GM12878 (cell line): Measurements from ENCODE around the gene METRNL. TPM values are rescaled to one million over a fixed set of nuclear protein-coding genes. Genes with fewer than 3 reads are reported as not detected.
"Not testable (repeated sequence)": the region's sequence is repeated elsewhere in the genome, so short reads cannot be mapped to it uniquely, and the experiment has no call there.

Source experiments
- ATAC-seq: fragments of 200-7000 bp; cut with Tn5 transposase; 3 replicates; pipeline ENCODE4 v1.9.1; 2020; ENCODE audit warnings: mild to moderate bottlenecking, moderate library complexity
- BruUV-seq: library from RNA; stranded (reverse); fragments of 400-500 nt; replicated peaks from 2 replicates; lab custom pipeline; 2021; lab: Mats Ljungman, UMichigan
- CTCF ChIA-PET: fragments of 300-600 bp; sonication (Branson Sonifier 250); formaldehyde crosslinking; extraction: SDS; loops from one replicate; lab custom pipeline; 2021; ENCODE audit warnings: inconsistent platforms; lab: Yijun Ruan, JAX
- POLR2A ChIA-PET: fragments of 350-600 bp; formaldehyde crosslinking; extraction: SDS; loops from one replicate; lab custom pipeline; 2021; ENCODE audit warnings: inconsistent platforms; lab: Charles Lee
- RAD21 ChIA-PET: fragments of 300-600 bp; sonication (Branson Sonifier 250); formaldehyde crosslinking; loops from one replicate; lab custom pipeline; 2023; ENCODE audit warnings: antibody characterized with exemption; ENCODE audit not compliant: unreplicated experiment; lab: Charles Lee
- SMC1A ChIA-PET: fragments of 300-600 bp; sonication (Branson Sonifier 250); formaldehyde crosslinking; loops from one replicate; lab custom pipeline; 2023; ENCODE audit not compliant: unreplicated experiment, uncharacterized antibody; lab: Charles Lee
- DNase-seq: peaks from one replicate; pipeline ENCODE4 v3.0.0-alpha.2; 2011; ENCODE audit warnings: low read depth, low spot score
- FAIRE-seq: peaks from 3 replicates; lab custom pipeline; 2011; peaks lifted over from hg19 to GRCh38; lab: Jason Lieb, UNC
- H2AFZ ChIP-seq: 2 replicates; pipeline ENCODE4 v1.6.0; 2011; ENCODE audit warnings: low read depth, low read length, control low read depth; ENCODE audit not compliant: control insufficient read depth
- H3K27ac ChIP-seq: 2 replicates; pipeline ENCODE4 v1.5.1; 2011; ENCODE audit warnings: control low read depth; ENCODE audit not compliant: control insufficient read depth, insufficient read depth
- H3K27me3 ChIP-seq, 2 experiments: replicated peaks in 1 of 2; 2 replicates each; pipeline versions ENCODE4 v1.6.0 to v1.6.1; 2011; ENCODE audit warnings: low read length in 1 of 2; ENCODE audit not compliant: control insufficient read depth in 2 of 2, insufficient read depth in 2 of 2
- H3K36me3 ChIP-seq, 2 experiments: 2 replicates each; pipeline ENCODE4 v1.5.1; 2011; ENCODE audit warnings: low read length in 1 of 2; ENCODE audit not compliant: control insufficient read depth in 2 of 2, insufficient read depth in 2 of 2
- H3K4me1 ChIP-seq: 2 replicates; pipeline ENCODE4 v1.6.1; 2011; ENCODE audit warnings: mild to moderate bottlenecking, low read length, moderate library complexity, mixed read lengths; ENCODE audit not compliant: control insufficient read depth, insufficient read depth
- H3K4me2 ChIP-seq: 2 replicates; pipeline ENCODE4 v1.6.0; 2011; ENCODE audit warnings: control low read depth; ENCODE audit not compliant: control insufficient read depth, insufficient read depth
- H3K4me3 ChIP-seq: fragments of 200-600 bp; sonication (generic); 2 replicates; pipeline ENCODE4 v1.5.1; 2016
- H3K79me2 ChIP-seq: 2 replicates; pipeline ENCODE4 v1.6.0; 2011; ENCODE audit warnings: low read length; ENCODE audit not compliant: control insufficient read depth, insufficient read depth
- H3K9ac ChIP-seq: 2 replicates; pipeline ENCODE4 v1.8.0; 2011; ENCODE audit warnings: low read length, control low read depth, mixed read lengths; ENCODE audit not compliant: control insufficient read depth, insufficient read depth
- H3K9me3 ChIP-seq: replicated peaks from 3 replicates; pipeline ENCODE4 v1.5.1; 2011; ENCODE audit warnings: mild to moderate bottlenecking, low read length; ENCODE audit not compliant: control insufficient read depth, insufficient read depth
- H4K20me1 ChIP-seq: 2 replicates; pipeline ENCODE4 v1.6.0; 2011; ENCODE audit not compliant: control insufficient read depth, insufficient read depth
- ESRRA ChIP-seq: IDR thresholded peaks from 2 replicates; pipeline ENCODE4 v1.6.1; 2012; ENCODE audit warnings: mild to moderate bottlenecking, low read length, improper control_type of control experiment
- FOXM1 ChIP-seq: IDR thresholded peaks from 2 replicates; pipeline ENCODE4 v1.6.1; 2012; ENCODE audit warnings: low read depth, mild to moderate bottlenecking, inconsistent platforms, low read length, moderate library complexity
- NFIC ChIP-seq: IDR thresholded peaks from 2 replicates; pipeline ENCODE4 v1.6.1; 2012; ENCODE audit warnings: low read depth, mild to moderate bottlenecking, inconsistent platforms, low read length, moderate library complexity
- POLR2AphosphoS5 ChIP-seq: IDR thresholded peaks from 2 replicates; pipeline ENCODE4 v1.6.1; 2011; ENCODE audit warnings: mild to moderate bottlenecking, low read length, inconsistent platforms
- PRDM15 ChIP-seq: fragments of 450-650 bp; formaldehyde crosslinking; IDR thresholded peaks from 2 replicates; pipeline ENCODE4 v1.4.0; 2020; ENCODE audit warnings: mild to moderate bottlenecking, moderate library complexity
- SIN3A ChIP-seq: IDR thresholded peaks from 2 replicates; pipeline ENCODE4 v1.6.1; 2012; ENCODE audit warnings: low read depth, low read length, improper control_type of control experiment
- SIX5 ChIP-seq: IDR thresholded peaks from 2 replicates; pipeline ENCODE4 v1.6.1; 2011; ENCODE audit warnings: mild to moderate bottlenecking, low read depth, low read length, moderate library complexity; ENCODE audit not compliant: severe bottlenecking
- TCF3 ChIP-seq: IDR thresholded peaks from 2 replicates; pipeline ENCODE4 v1.6.1; 2012; ENCODE audit warnings: low read depth, mild to moderate bottlenecking, low read length, borderline replicate concordance; ENCODE audit not compliant: insufficient read depth
- ZBTB40 ChIP-seq: fragments of 450-650 bp; IDR thresholded peaks from 2 replicates; pipeline ENCODE4 v1.6.1; 2016; ENCODE audit warnings: mild to moderate bottlenecking, moderate library complexity, borderline replicate concordance
- ZNF217 ChIP-seq: fragments of 450-650 bp; IDR thresholded peaks from 2 replicates; pipeline ENCODE4 v1.6.1; 2017; ENCODE audit warnings: antibody characterized with exemption, mild to moderate bottlenecking
- WGBS: methylation state at CpG from one replicate; pipeline ENCODE4 v1.1.6; 2016; ENCODE audit warnings: low lambda C conversion rate; ENCODE audit not compliant: insufficient replicate concordance, insufficient coverage; ENCODE audit errors: missing lambda C conversion rate; 5-methylcytosine and 5-hydroxymethylcytosine counted together
- in situ Hi-C: fragments of 300-500 bp; cut with MboI; formaldehyde crosslinking; loops from 9 replicates; pipeline ENCODE4 v1.14.3; 2018; ENCODE audit warnings: mixed read lengths
- intact Hi-C: fragments of 100-400 bp; cut with micrococcal nuclease; formaldehyde crosslinking; loops from one replicate; pipeline ENCODE4 v1.14.2; 2022; ENCODE audit not compliant: unreplicated experiment
- polyA plus RNA-seq, 11 experiments: library from polyadenylated mRNA; depleted of rRNA in 4 of 11; unstranded in 6 of 11; stranded (reverse) in 5 of 11; fragments of >200 nt; fragmentation: Nextera tagmentation in 4 of 11; fragmentation: Illumina TruSeq in 1 of 11; extraction: Ambion mirVana in 4 of 11; extraction: Trizol in 1 of 11; gene quantifications; 1 replicate in 1 of 11; 2 replicates in 10 of 11; pipeline versions ENCODE4 v1.2.1 to v1.2.3, GENCODE V29; 2011 to 2016; ENCODE audit warnings: inconsistent platforms in 2 of 11, missing spikeins in 2 of 11, low read depth in 1 of 11
- total RNA-seq, 4 experiments: library from RNA; depleted of rRNA in 3 of 4; stranded (reverse); fragments of >200 nt in 3 of 4; fragmentation: Illumina TruSeq in 1 of 4; extraction: Trizol in 1 of 4; gene quantifications; 2 replicates each; pipeline versions ENCODE4 v1.2.1 to v1.2.3, GENCODE V29; 2013 to 2021

Gene METRNL
- total and polyA plus RNA-seq, 10 of the 15 experiments (the other 5 are each of a cell fraction or from before 2014, with no cell fraction given) = 0.05 to 3.7 (median 0.48) TPM; not detected in 2

- TF ChIP-seq PRDM15 (CRISPR knock-in tag) (no peak), SIX5 (no peak), NFIC (no peak), ZBTB40 (no peak), SIN3A (no peak), TCF3 (no peak), FOXM1 (no peak), POLR2AphosphoS5 (no peak), ZNF217 (no peak), ESRRA (no peak)
These were observed 59.4 kb downstream of the METRNL start (continued) for GRCh38 chr17:83138820-83139219.

- H3K4me1 ChIP-seq, H2AFZ ChIP-seq, H3K36me3 ChIP-seq, ATAC-seq, BruUV-seq, in situ Hi-C loops, H3K27me3 ChIP-seq, H3K79me2 ChIP-seq, H3K4me2 ChIP-seq, POLR2A ChIA-PET, DNase-seq, H3K4me3 ChIP-seq, intact Hi-C loops, H4K20me1 ChIP-seq, H3K9me3 ChIP-seq, H3K27ac ChIP-seq, RAD21 ChIA-PET, H3K9ac ChIP-seq, SMC1A ChIA-PET, FAIRE-seq: not testable (repeated sequence)
- 69% methylated on average over 17 of the region's 31 CpGs for WGBS
- CTCF ChIA-PET = interaction anchor here (1.4 kb wide), 1 partner anchor 15 kb away, joined by 5 read pairs; no protein-coding TSS in a partner anchor
These were observed 60.3 kb downstream of the METRNL start for GRCh38 chr17:83139541-83140248.
